ENCODE measurements around the gene AMACR. TPM values are rescaled to one million over a fixed set of nuclear protein-coding genes. Genes with fewer than 3 reads are reported as not detected.

AMACR gene
- total RNA-seq, 1 experiment from 2014 or later = 20.6 TPM

- Histone ChIP-seq H3K27me3 (ENCODE audit: control insufficient read depth, insufficient read depth, low read length) (no peaks in the 10 kb centered on the region), H3K36me3 (ENCODE audit: control insufficient read depth, insufficient read depth, low read length) (no peaks in the 10 kb centered on the region), H3K27ac (ENCODE audit: low read length) (no peak overlapping the region), H3K9me3 (ENCODE audit: control insufficient read depth, insufficient read depth, low read depth, low read length) (no peaks in the 10 kb centered on the region), H3K4me1 (ENCODE audit: control insufficient read depth, insufficient read depth, low read length) (no peaks in the 10 kb centered on the region), H3K4me3 (ENCODE audit: low read depth in 2 of 2, low read length in 2 of 2) (no peak overlapping the region)
- ATAC-seq (no peak), DNase-seq (ENCODE audit: low read depth, low spot score) (no peak)
- no TSS peak for BruUV-seq (replicated peaks)
- intact Hi-C loops (cut with micrococcal nuclease; ENCODE audit: unreplicated experiment) = no loop called here
- in situ Hi-C loops (cut with HindIII; ENCODE audit: low pct_unique_long_range_greater_than_20kb, low sequenced_read_pairs) = no loop called here
- ChIA-PET POLR2A (no interaction called here), CTCF (no interaction called here)
- TF ChIP-seq TCF7L2 (IDR thresholded peaks at IDR 0.05; ENCODE audit: low read depth, low read length) = no peak
Observed at GRCh38 chr5:34057118-34057517, 49.3 kb upstream of the AMACR start.

DNA sequence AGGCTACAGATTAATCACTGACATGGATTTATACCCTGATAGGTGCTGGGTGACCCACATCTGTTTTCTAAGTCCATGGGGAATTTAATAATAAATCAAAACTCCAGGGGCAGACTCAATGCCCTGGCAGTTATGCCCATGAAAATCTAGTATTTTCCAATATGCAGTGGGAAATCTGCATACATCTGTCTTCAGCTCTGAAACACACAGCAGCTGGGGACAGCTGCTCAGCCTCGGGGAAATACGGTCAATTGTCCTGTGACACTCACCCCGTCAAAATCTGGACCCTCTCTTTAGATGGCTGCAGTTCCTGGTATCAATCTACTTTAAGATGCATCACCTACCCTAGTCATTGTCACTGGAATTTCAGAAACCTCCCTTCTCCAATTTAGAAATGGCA lies 47.8 kb upstream of the AMACR start:
- no peak overlapping the region for H3K4me3 ChIP-seq (ENCODE audit: low read depth in 2 of 2, low read length in 2 of 2)
- ChIA-PET CTCF (no interaction called here), POLR2A (no interaction called here)
- TF ChIP-seq TCF7L2 (IDR thresholded peaks at IDR 0.05; ENCODE audit: low read depth, low read length) (no peak), SIN3A (IDR thresholded peaks at IDR 0.05; ENCODE audit: borderline replicate concordance, insufficient read depth, low read depth, low read length) (no peak), REST (IDR thresholded peaks at IDR 0.05; ENCODE audit: insufficient read depth in 1 of 2, low read depth in 2 of 2, low read length in 1 of 2) (no peak), CTCF (IDR thresholded peaks at IDR 0.05) (no peak), POLR2AphosphoS5 (IDR thresholded peaks at IDR 0.05; ENCODE audit: low read depth, low read length) (no peak)
- ATAC-seq (no peak), DNase-seq (ENCODE audit: low read depth, low spot score) (no peak)
- no peaks in the 10 kb centered on the region for H3K27me3 ChIP-seq (ENCODE audit: control insufficient read depth, insufficient read depth, low read length)
- H3K36me3 ChIP-seq (ENCODE audit: control insufficient read depth, insufficient read depth, low read length) = no peaks in the 10 kb centered on the region
- intact Hi-C loops (cut with micrococcal nuclease; ENCODE audit: unreplicated experiment) = no loop called here
- H3K9me3 ChIP-seq (ENCODE audit: control insufficient read depth, insufficient read depth, low read depth, low read length) = no peaks in the 10 kb centered on the region
- no peaks in the 10 kb centered on the region for H3K4me1 ChIP-seq (ENCODE audit: control insufficient read depth, insufficient read depth, low read length)
- in situ Hi-C loops (cut with HindIII; ENCODE audit: low pct_unique_long_range_greater_than_20kb, low sequenced_read_pairs) = no loop called here
- H3K27ac ChIP-seq (ENCODE audit: low read length) = no peak overlapping the region
- no TSS peak for BruUV-seq (replicated peaks)

DNA sequence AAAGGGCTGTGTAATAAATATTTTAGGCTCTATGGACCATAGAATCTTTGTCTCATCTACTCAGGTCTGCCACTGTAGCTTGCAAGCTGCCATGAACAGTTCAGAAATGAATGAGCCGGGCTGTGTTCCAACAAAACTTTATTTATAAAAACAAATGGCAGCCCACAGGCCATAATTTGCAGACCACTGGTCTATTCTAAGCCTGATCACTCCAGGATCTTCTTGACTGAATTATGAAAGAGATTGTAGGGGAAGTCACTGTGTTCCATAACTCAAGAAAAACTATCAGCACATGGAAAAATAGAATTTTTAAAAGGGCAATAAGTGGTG lies 46.5 kb upstream of the AMACR start:
- in situ Hi-C loops (cut with HindIII; ENCODE audit: low pct_unique_long_range_greater_than_20kb, low sequenced_read_pairs) = no loop called here
- POLR2A ChIA-PET = no interaction called here
- no peak overlapping the region for H3K27ac ChIP-seq (ENCODE audit: low read length)
- H3K4me3 ChIP-seq (ENCODE audit: low read depth in 2 of 2, low read length in 2 of 2) = no peak overlapping the region
- no TSS peak for BruUV-seq (replicated peaks)
- DNase-seq (ENCODE audit: low read depth, low spot score) = no peak
- no peaks in the 10 kb centered on the region for H3K4me1 ChIP-seq (ENCODE audit: control insufficient read depth, insufficient read depth, low read length)
- H3K9me3 ChIP-seq (ENCODE audit: control insufficient read depth, insufficient read depth, low read depth, low read length) = no peaks in the 10 kb centered on the region
- no peaks in the 10 kb centered on the region for H3K27me3 ChIP-seq (ENCODE audit: control insufficient read depth, insufficient read depth, low read length)
- CTCF ChIA-PET = no interaction called here
- no peak for ATAC-seq
- H3K36me3 ChIP-seq (ENCODE audit: control insufficient read depth, insufficient read depth, low read length) = no peaks in the 10 kb centered on the region
- no peak for TF ChIP-seq SIN3A (IDR thresholded peaks at IDR 0.05; ENCODE audit: borderline replicate concordance, insufficient read depth, low read depth, low read length)
- TF ChIP-seq TCF7L2 (IDR thresholded peaks at IDR 0.05; ENCODE audit: low read depth, low read length) = no peak
- no peak for TF ChIP-seq POLR2AphosphoS5 (IDR thresholded peaks at IDR 0.05; ENCODE audit: low read depth, low read length)
- TF ChIP-seq CTCF (IDR thresholded peaks at IDR 0.05) = no peak
- TF ChIP-seq REST (IDR thresholded peaks at IDR 0.05; ENCODE audit: insufficient read depth in 1 of 2, low read depth in 2 of 2, low read length in 1 of 2) = no peak
- intact Hi-C loops (cut with micrococcal nuclease; ENCODE audit: unreplicated experiment) = no loop called here

All from Panc1 (cell line).